ENCODE results near the gene VSTM5.

- TF ChIP-seq TAF1 (IDR thresholded peaks at IDR 0.05; ENCODE audit: borderline replicate concordance, low read depth, low read length) (no peak), POLR2A (IDR thresholded peaks at IDR 0.05; ENCODE audit: low read depth, low read length) (no peak), POLR2AphosphoS5 (IDR thresholded peaks at IDR 0.05; ENCODE audit: low read depth, low read length) (no peak)
Observed at GRCh38 chr11:93842461-93842860, 8.0 kb downstream of the VSTM5 start.
